GM08714 (cell line): ENCODE measurements around the gene ZKSCAN1.
"Not testable (repeated sequence)": the region's sequence is repeated elsewhere in the genome, so short reads cannot be mapped to it uniquely, and the experiment has no call there.

Experiments used
- H3K4me3 ChIP-seq: fragments of 200-500 bp; sonication (Bioruptor generic); 2 replicates; pipeline ENCODE4 v1.5.1; 2014; ENCODE audit warnings: mild to moderate bottlenecking, low read length, inconsistent platforms
- ZNF274 ChIP-seq: IDR thresholded peaks from 2 replicates; pipeline ENCODE4 v1.6.1; 2012; ENCODE audit warnings: mild to moderate bottlenecking, low read depth, low read length

ZKSCAN1 gene

GRCh38 chr7:100015232-100016214 is at the start of gene ZKSCAN1:
Gene ZKSCAN1 (plus strand): TSS chr7:100015596. CDS start chr7:100023507, 7,911 bp downstream.
- no peak for TF ChIP-seq ZNF274
- H3K4me3 ChIP-seq: peak within 1 kb of the TSS; percentile 90

GRCh38 chr7:99969298-99969697 is 46.1 kb upstream of the ZKSCAN1 start:
- H3K4me3 ChIP-seq: no peak overlapping the region
- TF ChIP-seq ZNF274: no peak

GRCh38 chr7:99969813-99970212 is 45.6 kb upstream of the ZKSCAN1 start:
- not testable (repeated sequence) for H3K4me3 ChIP-seq

GRCh38 chr7:99971242-99971641 is 44.2 kb upstream of the ZKSCAN1 start:
- H3K4me3 ChIP-seq: no peak overlapping the region
- TF ChIP-seq ZNF274: no peak

- H3K4me3 ChIP-seq: not testable (repeated sequence)
These were observed 41.6 kb upstream of the ZKSCAN1 start for GRCh38 chr7:99973817-99974216.

- no peak overlapping the region for H3K4me3 ChIP-seq
- no peak for TF ChIP-seq ZNF274
These were observed 40.7 kb upstream of the ZKSCAN1 start for GRCh38 chr7:99974681-99975080.

GRCh38 chr7:99975782-99976521 is 39.4 kb upstream of the ZKSCAN1 start, which contains the start of gene AZGP1:
Gene AZGP1 (minus strand): TSS chr7:99976031. CDS start chr7:99976020, 11 bp downstream.
- no peak for TF ChIP-seq ZNF274
- no peak within 1 kb of the TSS for H3K4me3 ChIP-seq

GRCh38 chr7:99976626-99977025 is 38.8 kb upstream of the ZKSCAN1 start:
- no peak overlapping the region for H3K4me3 ChIP-seq
- TF ChIP-seq ZNF274: no peak

GRCh38 chr7:99979814-99980225 is 35.6 kb upstream of the ZKSCAN1 start:
- H3K4me3 ChIP-seq: not testable (repeated sequence)

- not testable (repeated sequence) for H3K4me3 ChIP-seq
These were observed 34.9 kb upstream of the ZKSCAN1 start for GRCh38 chr7:99980448-99980872.

GRCh38 chr7:99981066-99981465 is 34.3 kb upstream of the ZKSCAN1 start:
- not testable (repeated sequence) for H3K4me3 ChIP-seq

GRCh38 chr7:99984593-99984992 is 30.8 kb upstream of the ZKSCAN1 start:
- no peak overlapping the region for H3K4me3 ChIP-seq
- TF ChIP-seq ZNF274: no peak

- not testable (repeated sequence) for H3K4me3 ChIP-seq
These were observed 28.1 kb upstream of the ZKSCAN1 start for GRCh38 chr7:99987306-99987705.

GRCh38 chr7:99987846-99988245 is 27.6 kb upstream of the ZKSCAN1 start:
- H3K4me3 ChIP-seq: no peak overlapping the region
- TF ChIP-seq ZNF274: no peak

GRCh38 chr7:99990460-99990852 is 24.9 kb upstream of the ZKSCAN1 start:
- TF ChIP-seq ZNF274: no peak
- H3K4me3 ChIP-seq: no peak overlapping the region

GRCh38 chr7:99991543-99991942 is 23.9 kb upstream of the ZKSCAN1 start:
- not testable (repeated sequence) for H3K4me3 ChIP-seq
